ENCODE results near the gene TNNT1. TPM values are rescaled to one million over a fixed set of nuclear protein-coding genes. Genes with fewer than 3 reads are reported as not detected.

TNNT1 gene
- total RNA-seq, 4 donors from 2014 or later: not detected

DNA sequence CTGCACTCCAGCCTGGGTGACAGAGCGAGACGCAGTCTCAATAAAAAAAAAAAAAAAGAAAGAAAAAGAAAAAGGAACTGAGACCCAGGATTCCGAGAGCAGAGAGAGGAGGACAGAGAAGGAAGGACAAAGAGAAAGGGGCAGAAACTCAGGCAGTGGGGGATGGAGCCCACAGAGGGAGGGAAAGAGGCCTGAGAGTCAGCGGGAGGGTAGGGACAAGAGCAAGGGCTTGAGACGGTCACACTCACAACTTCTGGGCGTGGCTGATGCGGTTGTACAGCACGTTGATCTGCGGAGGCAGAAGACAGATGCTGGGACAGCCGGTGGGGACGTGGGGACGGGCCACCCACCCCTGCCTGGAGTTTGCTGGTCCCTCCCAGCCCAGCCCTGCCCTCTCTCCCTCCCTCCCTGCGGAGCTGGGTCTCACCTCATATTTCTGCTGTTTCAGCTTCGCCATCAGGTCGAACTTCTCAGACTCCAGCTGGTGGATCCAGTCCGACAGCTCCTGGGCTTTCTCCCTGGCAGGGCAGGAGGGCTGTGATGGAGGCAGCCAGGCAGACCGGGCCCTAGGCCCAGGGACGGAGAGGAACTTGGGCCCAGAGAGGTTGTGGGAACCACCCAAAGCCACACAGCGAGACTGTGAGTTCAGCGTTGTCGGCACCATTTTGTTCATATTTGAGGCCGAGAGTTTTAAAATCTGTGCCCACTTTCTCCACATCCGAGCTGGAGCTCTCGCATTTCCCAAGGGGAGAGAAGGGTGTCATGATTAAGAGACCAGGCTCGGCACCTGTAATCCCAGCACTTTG, 15.2 kb downstream of the TNNT1 start:
- intact Hi-C loops (cut with DNase I): no loop called here
- no peak for DNase-seq
- TF ChIP-seq POLR2A (IDR thresholded peaks at IDR 0.05): no peak
- TF ChIP-seq, protein P1, sequence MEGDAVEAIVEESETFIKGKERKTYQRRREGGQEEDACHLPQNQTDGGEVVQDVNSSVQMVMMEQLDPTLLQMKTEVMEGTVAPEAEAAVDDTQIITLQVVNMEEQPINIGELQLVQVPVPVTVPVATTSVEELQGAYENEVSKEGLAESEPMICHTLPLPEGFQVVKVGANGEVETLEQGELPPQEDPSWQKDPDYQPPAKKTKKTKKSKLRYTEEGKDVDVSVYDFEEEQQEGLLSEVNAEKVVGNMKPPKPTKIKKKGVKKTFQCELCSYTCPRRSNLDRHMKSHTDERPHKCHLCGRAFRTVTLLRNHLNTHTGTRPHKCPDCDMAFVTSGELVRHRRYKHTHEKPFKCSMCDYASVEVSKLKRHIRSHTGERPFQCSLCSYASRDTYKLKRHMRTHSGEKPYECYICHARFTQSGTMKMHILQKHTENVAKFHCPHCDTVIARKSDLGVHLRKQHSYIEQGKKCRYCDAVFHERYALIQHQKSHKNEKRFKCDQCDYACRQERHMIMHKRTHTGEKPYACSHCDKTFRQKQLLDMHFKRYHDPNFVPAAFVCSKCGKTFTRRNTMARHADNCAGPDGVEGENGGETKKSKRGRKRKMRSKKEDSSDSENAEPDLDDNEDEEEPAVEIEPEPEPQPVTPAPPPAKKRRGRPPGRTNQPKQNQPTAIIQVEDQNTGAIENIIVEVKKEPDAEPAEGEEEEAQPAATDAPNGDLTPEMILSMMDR (IDR thresholded peaks at IDR 0.05): no peak
- 54 to 57% methylated on average over 22 to 25 of the region's 25 CpGs for WGBS, 2 donors
- Histone ChIP-seq H3K27me3 (no peaks in the 10 kb centered on the region), H3K36me3 (no peaks in the 10 kb centered on the region), H3K4me1 (no peaks in the 10 kb centered on the region), H3K27ac (no peak overlapping the region), H3K9me3 (no peaks in the 10 kb centered on the region), H3K4me3 (replicated peaks in 1 of 3) (no peak overlapping the region)

DNA sequence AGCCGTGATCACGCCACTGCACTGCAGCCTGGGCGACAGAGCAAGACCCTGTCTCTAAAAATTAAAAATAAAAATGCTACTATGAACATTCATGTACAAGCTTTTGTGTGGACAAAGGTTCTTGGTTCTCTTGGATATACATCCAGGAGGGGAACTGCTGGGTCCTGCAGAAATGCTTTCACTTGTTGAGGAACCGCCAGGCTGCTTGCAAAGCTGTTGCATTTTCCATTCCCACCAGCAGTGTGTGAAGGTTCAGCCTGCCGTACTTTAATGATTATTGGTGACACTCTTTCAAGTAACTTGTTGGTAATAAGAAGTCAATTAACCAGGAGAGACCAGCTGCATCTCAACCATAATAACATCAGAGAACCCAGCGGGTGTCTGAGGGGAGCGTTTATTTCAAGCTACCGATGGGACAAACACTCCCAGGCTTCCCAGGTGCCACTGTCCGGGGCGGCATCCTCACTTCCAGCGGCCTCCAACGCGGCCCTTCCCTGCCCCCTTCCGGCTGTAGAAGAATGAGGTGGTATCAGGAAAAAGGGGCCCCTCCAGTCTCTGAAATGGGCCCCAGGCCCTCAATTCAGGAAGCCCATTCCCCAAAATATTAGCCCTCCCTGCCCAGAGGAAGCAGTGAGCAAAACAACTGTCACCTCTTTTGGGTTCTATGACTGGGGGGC, 16.4 kb downstream of the TNNT1 start:
- WGBS, 2 donors: 63 to 66% methylated on average over 5 to 14 of the region's 14 CpGs
- Histone ChIP-seq H3K9me3 (no peaks in the 10 kb centered on the region), H3K4me1 (no peaks in the 10 kb centered on the region), H3K27ac (no peak overlapping the region), H3K36me3 (no peaks in the 10 kb centered on the region), H3K27me3 (no peaks in the 10 kb centered on the region), H3K4me3 (replicated peaks in 1 of 3) (no peak overlapping the region)
- intact Hi-C loops (cut with DNase I): no loop called here
- DNase-seq: no peak
- TF ChIP-seq, protein P1 (IDR thresholded peaks at IDR 0.05): no peak
- TF ChIP-seq POLR2A (IDR thresholded peaks at IDR 0.05): no peak

DNA sequence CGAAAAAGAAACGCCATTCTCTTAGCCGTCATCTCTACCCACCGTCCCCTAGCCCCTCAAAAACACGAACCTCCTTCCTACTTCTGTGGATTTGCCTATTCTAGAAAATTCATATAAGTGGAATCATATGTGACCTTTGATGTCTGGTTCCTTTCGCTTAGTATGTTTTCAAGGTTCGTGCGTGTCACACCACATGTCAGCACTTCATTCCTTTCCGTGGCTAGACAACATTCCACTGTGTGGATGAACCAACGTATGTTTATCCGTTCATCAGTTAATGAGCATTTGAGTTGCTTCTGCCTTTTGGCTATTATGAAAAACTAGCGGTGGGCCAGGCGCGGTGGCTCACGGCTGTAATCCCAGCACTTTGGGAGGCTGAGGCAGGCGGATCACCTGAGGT, 17.6 kb downstream of the TNNT1 start:
- WGBS, 2 donors: 83 to 89% methylated on average over 16 of the region's 16 CpGs
- intact Hi-C loops (cut with DNase I): no loop called here

DNA sequence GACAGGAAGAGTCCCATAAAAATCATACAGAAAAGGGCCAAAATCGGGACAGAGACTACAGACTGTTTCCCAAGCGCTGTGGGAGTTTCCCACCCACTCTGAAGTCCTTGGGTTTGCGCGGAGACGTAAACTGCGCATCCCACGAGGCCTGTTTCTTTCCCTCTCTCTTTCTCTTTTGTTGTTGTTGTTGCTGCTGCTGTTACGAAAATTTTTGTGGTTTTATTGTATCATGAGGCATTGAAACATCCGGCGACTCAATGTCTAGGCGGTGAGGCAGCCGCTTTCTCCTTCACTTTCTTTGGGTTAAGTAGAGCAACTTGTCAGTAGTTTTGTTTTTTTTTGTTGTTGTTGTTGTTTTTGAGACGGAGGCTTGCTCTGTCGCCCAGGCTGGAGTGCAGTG, 30.0 kb downstream of the TNNT1 start:
- no peak overlapping the region for H3K27ac ChIP-seq
- no peaks in the 10 kb centered on the region for H3K36me3 ChIP-seq
- DNase-seq: no peak
- H3K4me1 ChIP-seq: peaks cover 21 to 35% of the 10 kb centered on the region in 2 donors
- WGBS, 2 donors: 68 to 80% methylated on average over 14 of the region's 14 CpGs
- TF ChIP-seq POLR2A (IDR thresholded peaks at IDR 0.05): no peak
- TF ChIP-seq, protein P1 (IDR thresholded peaks at IDR 0.05): no peak
- H3K4me3 ChIP-seq (replicated peaks in 1 of 3): no peak overlapping the region
- H3K9me3 ChIP-seq: no peaks in the 10 kb centered on the region
- intact Hi-C loops (cut with DNase I): no loop called here
- H3K27me3 ChIP-seq: no peaks in the 10 kb centered on the region

More for the DNA sequence above, 17.6 kb downstream of the TNNT1 start:
- TF ChIP-seq, protein P1 (IDR thresholded peaks at IDR 0.05): no peak
- no peak for TF ChIP-seq POLR2A (IDR thresholded peaks at IDR 0.05)
- H3K27ac ChIP-seq: no peak overlapping the region
- H3K9me3 ChIP-seq: no peaks in the 10 kb centered on the region
- no peak overlapping the region for H3K4me3 ChIP-seq (replicated peaks in 1 of 3)
- no peak for DNase-seq
- no peaks in the 10 kb centered on the region for H3K27me3 ChIP-seq
- H3K36me3 ChIP-seq: no peaks in the 10 kb centered on the region
- H3K4me1 ChIP-seq: no peaks in the 10 kb centered on the region
